Brain pericyte (primary cell): ENCODE measurements around the gene C1S.
"Not testable (repeated sequence)": the region's sequence is repeated elsewhere in the genome, so short reads cannot be mapped to it uniquely, and the experiment has no call there.

Experiments
- DNase-seq: peaks from one replicate; pipeline ENCODE4 v3.0.0-alpha.2; 2012; ENCODE audit warnings: low read depth, low spot score

C1S gene

GRCh38 chr12:7060353-7060954 lies at the start of gene C1S:
TSS of gene C1S (plus strand) at chr12:7060718. CDS start at chr12:7061913, 1,195 bp downstream.
- DNase-seq, result peak; percentile 83

DNA sequence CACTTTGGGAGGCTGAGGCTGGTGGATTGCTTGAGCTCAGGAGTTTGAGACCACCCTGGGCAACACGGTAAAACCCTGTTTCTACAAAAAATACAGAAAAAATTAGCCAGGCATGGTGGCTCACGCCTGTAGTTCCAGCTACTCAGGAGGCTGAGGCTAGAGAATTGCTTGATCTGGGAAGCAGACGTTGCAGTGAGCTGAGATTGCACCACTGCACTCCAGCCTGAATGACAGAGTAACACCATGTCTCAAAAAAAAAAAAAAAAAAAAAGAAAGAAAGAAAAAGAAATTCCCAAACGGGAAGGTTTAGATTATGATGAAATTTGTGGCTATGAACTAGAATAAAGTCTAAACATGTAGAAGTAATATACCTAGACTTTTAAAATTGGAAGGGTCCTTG lies 49.1 kb upstream of the C1S start:
- DNase-seq, result not testable (repeated sequence)

- DNase-seq, result no peak
These were observed 48.4 kb upstream of the C1S start for GRCh38 chr12:7012024-7012607.

- DNase-seq, result no peak
These were observed 47.4 kb upstream of the C1S start for GRCh38 chr12:7013101-7013500.

DNA sequence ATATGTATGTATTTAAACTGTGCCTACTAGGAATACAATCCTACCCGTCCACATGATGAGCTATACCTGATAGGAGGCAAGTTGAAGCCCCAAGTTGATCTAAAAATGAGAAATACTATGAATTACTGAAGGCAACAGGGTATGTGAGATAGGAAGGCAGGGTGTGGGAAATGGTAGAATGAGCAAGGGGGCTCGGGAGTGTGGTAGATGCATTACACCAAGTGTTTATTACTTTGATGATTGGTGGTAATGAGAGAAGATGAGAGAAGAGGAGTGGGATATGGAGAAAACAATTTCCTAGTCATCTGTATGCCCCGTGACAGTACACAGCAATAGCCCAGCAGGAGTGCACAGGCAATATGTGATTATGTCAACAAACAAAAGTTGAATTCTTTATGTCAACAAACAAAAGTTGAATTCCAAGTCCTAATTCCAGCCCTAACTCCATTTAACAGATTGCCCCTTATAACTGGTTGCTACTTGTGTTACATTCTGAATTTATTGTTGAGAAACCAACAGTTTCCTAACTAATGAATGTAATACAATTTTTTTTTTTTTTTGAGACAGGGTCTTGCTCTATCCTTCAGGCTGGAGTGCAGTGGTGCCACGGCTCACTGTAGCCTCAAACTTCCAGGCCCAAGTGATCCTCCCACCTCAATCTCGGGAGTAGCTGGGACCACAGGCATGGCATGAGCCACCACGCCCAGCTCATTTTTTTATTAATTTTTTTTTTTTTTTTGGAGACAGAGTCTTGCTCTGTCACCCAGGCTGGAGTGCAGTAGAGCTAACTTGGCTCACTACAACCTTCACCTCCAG lies 44.8 kb upstream of the C1S start:
- DNase-seq, result no peak

DNA sequence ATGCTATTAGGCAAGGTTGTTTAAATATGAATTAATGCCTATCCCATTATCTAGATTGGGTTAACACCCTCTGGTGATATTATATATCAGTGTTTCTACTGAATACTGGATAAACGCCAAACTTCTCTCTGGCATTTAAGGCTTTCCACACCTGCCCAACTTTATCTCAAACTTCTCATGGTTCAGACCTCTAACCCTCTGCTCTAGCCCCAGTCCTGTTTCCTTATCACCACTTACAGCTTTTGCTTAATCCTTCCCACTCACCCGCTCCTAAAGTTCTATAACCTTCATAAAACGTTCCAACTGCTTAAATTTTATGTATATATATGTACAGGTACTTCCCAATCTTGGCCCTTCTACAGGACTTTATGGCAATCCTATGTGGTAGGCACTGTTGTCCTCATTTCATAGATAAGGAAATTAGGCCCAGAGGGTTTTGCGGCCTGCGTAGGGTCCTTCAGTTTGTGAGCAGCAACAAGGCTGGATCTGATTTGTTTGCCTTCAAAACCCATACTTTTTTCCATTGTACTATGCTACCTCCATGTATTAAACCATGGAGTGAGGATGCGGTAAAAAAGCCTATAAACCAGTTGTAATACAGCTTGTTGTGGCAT lies 43.5 kb upstream of the C1S start:
- no peak for DNase-seq

DNA sequence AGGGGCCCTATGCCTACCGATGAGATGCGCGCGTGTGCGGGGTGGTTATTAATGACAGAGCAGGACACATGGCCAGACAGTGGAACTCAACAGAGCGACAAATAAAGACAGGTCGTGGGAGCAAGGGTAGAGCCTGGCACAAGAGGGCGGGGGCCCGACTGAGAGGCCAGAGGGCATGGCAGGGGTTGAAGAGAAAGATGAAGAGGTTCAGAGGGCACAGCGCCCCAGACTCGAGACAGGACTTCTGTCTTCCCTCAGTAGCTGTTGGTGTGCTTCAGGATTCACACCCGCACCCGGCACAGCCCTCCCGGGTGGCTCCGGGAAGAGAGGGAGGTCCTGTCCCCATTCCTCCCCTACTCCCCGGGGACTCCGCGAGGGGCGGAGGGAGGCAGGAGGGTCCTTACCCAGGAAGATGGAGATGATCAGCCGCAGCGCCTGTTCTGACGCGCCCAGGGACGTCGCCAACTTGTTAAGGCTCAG lies 42.6 kb upstream of the C1S start:
- DNase-seq, result no peak

DNA sequence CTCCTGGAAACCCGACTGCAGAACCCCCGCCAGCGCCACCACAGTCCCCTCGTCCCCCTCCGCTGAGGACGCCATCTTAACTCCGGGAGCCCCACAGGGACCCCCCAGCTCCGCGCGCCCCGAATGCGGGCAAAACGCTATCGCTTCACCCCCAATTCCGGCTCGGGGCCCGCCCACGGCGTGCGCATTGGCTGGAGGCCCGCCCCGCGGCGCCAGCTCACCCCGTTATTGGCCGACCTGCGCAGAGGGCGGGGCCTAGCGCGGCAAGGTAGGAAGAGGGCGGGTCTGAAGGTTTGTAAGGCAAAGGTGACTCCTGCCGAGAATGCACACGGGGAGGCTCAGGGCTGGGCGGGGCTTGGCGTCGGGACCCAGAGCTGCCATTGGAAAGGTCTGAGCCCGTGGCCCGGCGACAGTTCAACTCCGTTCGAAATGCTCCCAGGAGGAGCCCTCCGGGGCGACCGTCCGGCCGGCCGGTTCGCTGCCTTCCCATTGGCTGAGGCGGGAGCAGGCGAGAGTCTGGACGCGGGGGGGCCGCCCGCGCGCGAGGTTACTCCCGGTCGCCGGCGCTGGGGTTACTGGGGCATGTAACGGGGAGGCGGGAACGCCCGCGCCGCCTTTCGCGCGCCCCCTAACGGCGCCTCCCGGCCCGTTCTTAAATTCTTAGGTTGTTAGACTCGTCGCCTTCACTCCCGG lies 42.0 kb upstream of the C1S start, which contains the start of gene LPCAT3:
TSS of gene LPCAT3 (minus strand) at position 127 of the 693 bp plus-strand sequence. CDS start at position 75, 52 bp downstream.
- DNase-seq, result peak; percentile 86

- DNase-seq, result no peak
These were observed 41.4 kb upstream of the C1S start for GRCh38 chr12:7019043-7019569.

DNA sequence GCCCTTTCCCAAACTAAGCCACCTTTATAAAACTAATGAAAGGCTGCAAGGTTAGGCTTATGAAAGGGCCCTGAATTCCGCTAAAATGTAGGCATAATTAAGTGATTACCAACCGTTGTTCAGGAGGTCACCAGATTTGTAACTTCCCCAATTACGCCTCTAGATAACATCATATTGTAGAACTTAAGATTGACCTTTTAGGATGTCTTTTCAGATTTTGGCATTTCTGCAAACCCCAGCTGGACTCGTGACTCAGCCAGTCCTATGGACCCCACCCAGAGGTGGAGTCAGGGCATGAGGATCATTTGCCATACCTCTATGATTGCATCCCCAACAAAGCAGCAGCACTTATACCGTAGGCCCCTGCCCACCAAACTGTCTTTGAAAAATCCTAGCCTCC lies 38.6 kb upstream of the C1S start:
- DNase-seq, result no peak

GRCh38 chr12:7023114-7023513 lies 37.4 kb upstream of the C1S start:
- DNase-seq, result no peak

- no peak for DNase-seq
These were observed 33.7 kb upstream of the C1S start for GRCh38 chr12:7026854-7027253.

DNA sequence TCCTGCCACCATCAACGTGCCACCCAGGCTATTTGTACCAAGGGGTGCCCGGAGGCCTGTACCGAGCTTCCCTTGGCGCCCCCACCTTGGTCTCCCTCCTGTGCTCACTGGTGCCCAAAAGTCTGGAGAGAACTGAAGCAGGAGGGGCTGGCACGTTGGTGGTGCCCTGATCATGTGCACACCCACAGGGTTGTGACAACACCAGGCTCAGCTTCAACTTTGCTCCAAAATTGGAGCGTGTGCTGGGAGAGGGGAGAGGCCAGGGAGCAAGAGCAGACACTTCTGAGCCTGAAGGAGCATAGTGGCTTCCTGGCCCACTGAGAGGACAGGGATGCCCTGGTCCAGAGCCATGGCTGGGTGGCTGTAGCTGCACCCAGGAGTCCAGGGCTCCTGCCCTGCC lies 29.2 kb upstream of the C1S start:
- DNase-seq, result no peak

GRCh38 chr12:7032990-7033389 lies 27.5 kb upstream of the C1S start:
- DNase-seq, result no peak

DNA sequence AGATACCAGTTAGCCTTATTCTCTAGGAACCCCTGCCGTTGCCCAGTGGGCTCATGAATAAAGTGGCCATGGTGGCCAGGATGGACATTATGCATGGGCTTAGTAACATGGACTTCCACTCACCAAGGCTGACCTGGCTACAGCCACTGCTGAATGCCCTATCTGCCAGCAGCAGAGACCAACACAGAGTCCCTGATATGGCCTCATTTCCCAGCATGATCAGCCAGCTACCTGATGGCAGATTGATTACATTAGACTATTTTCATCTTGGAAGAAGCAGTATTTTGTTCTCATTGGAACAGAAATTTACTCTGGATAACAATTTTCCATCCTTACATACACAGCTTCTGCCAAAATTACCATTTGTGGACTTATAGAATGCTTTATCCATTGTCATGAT lies 26.1 kb upstream of the C1S start:
- DNase-seq, result no peak

GRCh38 chr12:7035463-7035862 lies 25.1 kb upstream of the C1S start:
- no peak for DNase-seq

GRCh38 chr12:7037411-7037810 lies 23.1 kb upstream of the C1S start:
- not testable (repeated sequence) for DNase-seq

DNA sequence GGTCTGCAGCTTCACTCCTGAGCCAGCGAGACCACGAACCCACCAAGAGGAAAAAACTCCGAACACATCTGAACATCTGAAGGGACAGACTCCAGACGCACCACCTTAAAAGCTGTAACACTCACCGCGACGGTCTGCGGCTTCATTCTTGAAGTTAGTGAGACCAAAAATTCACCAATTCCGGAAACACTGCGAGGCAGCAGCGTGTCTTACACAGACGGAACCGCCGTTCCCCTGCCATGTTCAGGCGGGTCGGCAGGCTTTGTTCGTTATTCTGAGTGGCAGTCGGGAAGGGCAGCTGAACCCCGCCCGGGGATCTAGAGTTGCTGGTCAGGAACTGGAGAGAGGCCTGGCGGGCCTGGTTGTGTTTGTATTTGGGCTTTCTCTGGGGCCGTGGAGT lies 21.9 kb upstream of the C1S start:
- DNase-seq, result no peak

GRCh38 chr12:7039403-7039802 lies 21.1 kb upstream of the C1S start:
- no peak for DNase-seq

GRCh38 chr12:7042842-7043241 lies 17.7 kb upstream of the C1S start:
- no peak for DNase-seq

- DNase-seq, result no peak
These were observed 14.6 kb upstream of the C1S start for GRCh38 chr12:7045913-7046312.
